Hepatocyte (in vitro differentiated cells): ENCODE measurements around the gene MFRP. TPM values are rescaled to one million over a fixed set of nuclear protein-coding genes. Genes with fewer than 3 reads are reported as not detected.
A peak's percentile ranks its signal among the peaks of the same experiment; 100 is the strongest.

Experiments used
- DNase-seq: peaks from one replicate; pipeline ENCODE4 v3.0.0-alpha.2; 2016; ENCODE audit warnings: low spot score
- H2AFZ ChIP-seq: fragments of 200-600 bp; sonication (generic); 2 replicates; pipeline ENCODE4 v1.6.0; 2016; ENCODE audit warnings: antibody characterized with exemption, mild to moderate bottlenecking
- H3K27ac ChIP-seq: fragments of 200-600 bp; sonication (generic); 2 replicates; pipeline ENCODE4 v1.5.1; 2016; ENCODE audit warnings: mild to moderate bottlenecking
- H3K27me3 ChIP-seq: fragments of 200-600 bp; sonication (generic); 2 replicates; pipeline ENCODE4 v1.6.1; 2016
- H3K36me3 ChIP-seq: fragments of 200-600 bp; sonication (generic); replicated peaks from 2 replicates; pipeline ENCODE4 v1.5.1; 2016; ENCODE audit warnings: low read depth; ENCODE audit not compliant: insufficient read depth
- H3K4me1 ChIP-seq: fragments of 200-600 bp; sonication (generic); 2 replicates; pipeline ENCODE4 v1.5.1; 2016; ENCODE audit warnings: mild to moderate bottlenecking, moderate library complexity; ENCODE audit not compliant: insufficient read depth
- H3K4me2 ChIP-seq: fragments of 200-600 bp; sonication (generic); 2 replicates; pipeline ENCODE4 v1.6.0; 2016
- H3K4me3 ChIP-seq: fragments of 200-600 bp; sonication (generic); 2 replicates; pipeline ENCODE4 v1.5.1; 2016; ENCODE audit warnings: mild to moderate bottlenecking
- H3K79me2 ChIP-seq: fragments of 200-600 bp; sonication (generic); 2 replicates; pipeline ENCODE4 v1.6.0; 2017; ENCODE audit warnings: mild to moderate bottlenecking
- H3K9me2 ChIP-seq: fragments of 200-600 bp; sonication (generic); replicated peaks from 2 replicates; pipeline ENCODE4 v1.6.0; 2017; ENCODE audit warnings: mild to moderate bottlenecking; ENCODE audit not compliant: insufficient read depth
- H3K9me3 ChIP-seq: fragments of 200-600 bp; sonication (generic); 2 replicates; pipeline ENCODE4 v1.5.1; 2016; ENCODE audit warnings: low read depth, mild to moderate bottlenecking
- H4K20me1 ChIP-seq: fragments of 200-600 bp; sonication (generic); 2 replicates; pipeline ENCODE4 v1.6.0; 2016; ENCODE audit warnings: mild to moderate bottlenecking; ENCODE audit not compliant: insufficient read depth, poor library complexity, severe bottlenecking
- CTCF ChIP-seq: fragments of 200-600 bp; sonication (generic); IDR thresholded peaks from 2 replicates; pipeline ENCODE4 v1.5.1; 2016; ENCODE audit warnings: antibody characterized with exemption, mild to moderate bottlenecking; ENCODE audit not compliant: poor library complexity
- EZH2 ChIP-seq: fragments of 200-600 bp; sonication (generic); IDR thresholded peaks from 2 replicates; pipeline ENCODE4 v1.6.1; 2016; ENCODE audit warnings: antibody characterized with exemption, mild to moderate bottlenecking, borderline replicate concordance
- EZH2phosphoT487 ChIP-seq: fragments of 200-600 bp; sonication (generic); IDR thresholded peaks from one replicate; pipeline ENCODE4 v1.6.1; 2018; ENCODE audit warnings: antibody characterized with exemption, mild to moderate bottlenecking, low read depth, moderate library complexity; ENCODE audit not compliant: unreplicated experiment, severe bottlenecking
- WGBS: methylation state at CpG from one replicate; pipeline ENCODE4 v1.1.6; 2016; ENCODE audit warnings: low lambda C conversion rate; ENCODE audit errors: missing lambda C conversion rate; 5-methylcytosine and 5-hydroxymethylcytosine counted together
- polyA plus RNA-seq: library from polyadenylated mRNA; unstranded; fragments of >200 nt; fragmentation: Nextera tagmentation; extraction: Ambion mirVana; gene quantifications from 2 replicates; pipeline ENCODE4 v1.2.1, GENCODE V29; 2016
- total RNA-seq: library from RNA; depleted of rRNA; stranded (reverse); fragments of >200 nt; gene quantifications from 2 replicates; pipeline ENCODE4 v1.2.3, GENCODE V29; 2014

Gene MFRP
- total RNA-seq (0.08 TPM in 1 of 2 replicates, not detected in the other), polyA plus RNA-seq (not detected in 2 replicates)

DNA sequence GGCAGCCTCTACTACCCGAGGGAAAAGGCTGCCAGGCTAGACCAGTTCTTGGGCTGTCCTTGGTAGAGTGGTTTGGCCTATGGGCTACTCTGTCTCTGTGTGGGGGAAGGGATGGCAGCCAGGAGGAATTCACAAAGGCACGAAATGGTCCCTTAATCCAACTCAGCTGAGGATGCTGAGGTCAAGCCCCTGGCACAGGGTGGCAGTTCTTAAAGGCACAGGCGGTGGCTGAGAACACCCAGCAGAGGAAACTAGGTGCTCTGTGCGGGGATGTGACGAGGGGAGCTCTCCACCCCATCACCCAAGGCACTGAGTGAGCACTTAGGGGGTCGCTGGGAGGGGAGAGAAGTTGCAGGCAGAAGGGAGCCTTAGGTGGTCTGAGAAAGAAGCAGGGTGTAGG lies at the start of gene MFRP:
Gene MFRP, minus strand, starts transcription at position 101 of the 400 bp plus-strand sequence. CDS start 192 bp downstream, outside the sequence.
- no peak within 1 kb of the TSS for H3K27ac ChIP-seq

DNA sequence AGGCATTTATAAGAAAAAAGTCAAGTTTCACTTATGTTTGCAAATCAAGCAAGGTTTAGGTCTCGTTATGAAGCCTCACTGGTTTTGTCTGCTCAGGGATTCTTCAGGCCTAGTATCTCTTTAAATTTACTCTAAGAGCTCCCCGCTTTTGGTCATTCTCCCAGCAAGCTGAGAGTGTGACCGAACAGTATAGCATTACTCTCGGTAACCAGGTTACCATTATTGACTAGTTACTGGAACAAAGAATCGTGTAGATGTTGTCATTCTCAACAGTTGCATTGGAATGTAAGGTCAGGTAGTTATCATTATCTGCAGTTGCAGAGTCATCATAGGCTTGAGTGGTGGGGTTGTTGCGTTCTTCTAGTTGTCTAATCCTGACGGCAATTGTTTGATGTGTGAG lies 44.8 kb upstream of the MFRP start:
- Histone ChIP-seq H3K36me3 (no peaks in the 10 kb centered on the region), H3K4me1 (no peaks in the 10 kb centered on the region), H3K4me2 (no peak overlapping the region), H3K79me2 (no peaks in the 10 kb centered on the region), H4K20me1 (no peaks in the 10 kb centered on the region), H3K27me3 (no peaks in the 10 kb centered on the region), H3K4me3 (no peak overlapping the region), H3K9me2 (no peaks in the 10 kb centered on the region), H3K27ac (no peak overlapping the region), H3K9me3 (no peaks in the 10 kb centered on the region), H2AFZ (no peak overlapping the region)
- no peak for DNase-seq
- WGBS: 85% methylated on average over 7 of the region's 7 CpGs
- no peak for TF ChIP-seq EZH2phosphoT487
- no peak for TF ChIP-seq CTCF
- TF ChIP-seq EZH2: no peak

More for the DNA sequence above, at the start of gene MFRP:
- 65% methylated on average over 6 of the region's 6 CpGs for WGBS
- H3K79me2 ChIP-seq: no peaks in the 10 kb centered on the region
- no peaks in the 10 kb centered on the region for H3K36me3 ChIP-seq
- no peaks in the 10 kb centered on the region for H4K20me1 ChIP-seq
- H3K27me3 ChIP-seq: peaks cover 13% of the 10 kb centered on the region
- no peak within 1 kb of the TSS for H3K4me2 ChIP-seq
- H3K4me3 ChIP-seq: no peak within 1 kb of the TSS
- no peaks in the 10 kb centered on the region for H3K4me1 ChIP-seq
- H3K9me2 ChIP-seq: no peaks in the 10 kb centered on the region
- no peak for DNase-seq
- no peaks in the 10 kb centered on the region for H3K9me3 ChIP-seq
- no peak within 1 kb of the TSS for H2AFZ ChIP-seq
- TF ChIP-seq CTCF: no peak
- TF ChIP-seq EZH2: no peak
- TF ChIP-seq EZH2phosphoT487: no peak

DNA sequence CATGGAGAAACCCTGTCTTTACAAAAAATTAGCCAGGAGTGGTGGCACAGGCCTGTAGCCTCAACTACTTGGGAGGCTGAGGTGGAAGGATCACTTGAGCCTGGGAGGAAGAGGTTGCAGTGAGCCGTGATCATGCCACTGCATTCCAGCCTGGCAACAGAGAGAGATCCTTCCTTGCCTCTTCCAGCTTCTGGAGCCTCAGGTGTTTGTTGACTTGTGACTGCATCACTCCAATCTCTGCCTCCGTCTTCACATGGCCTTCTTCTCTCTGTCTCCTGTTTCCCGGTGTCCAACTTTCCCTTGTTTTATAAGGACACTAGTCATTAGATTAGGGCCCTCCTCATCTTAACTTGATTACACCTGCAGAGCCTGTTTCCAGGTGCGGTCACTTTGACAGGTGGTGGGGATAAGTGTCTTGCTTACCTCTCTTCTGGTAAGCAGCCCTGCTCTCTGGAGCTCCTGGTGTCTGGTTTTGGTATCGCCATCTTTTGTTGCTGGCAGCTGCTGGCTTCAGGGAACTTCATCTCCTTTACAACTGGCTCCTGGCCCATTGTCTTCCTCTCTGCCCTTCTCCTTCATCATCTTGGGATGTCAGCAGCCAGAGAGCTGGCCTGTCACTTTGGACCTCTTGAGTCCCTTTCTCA lies 43.2 kb upstream of the MFRP start:
- H3K9me3 ChIP-seq: no peaks in the 10 kb centered on the region
- H3K4me3 ChIP-seq: no peak overlapping the region
- no peaks in the 10 kb centered on the region for H3K36me3 ChIP-seq
- no peaks in the 10 kb centered on the region for H4K20me1 ChIP-seq
- H3K27me3 ChIP-seq: peaks cover under 1% of the 10 kb centered on the region
- no peaks in the 10 kb centered on the region for H3K4me1 ChIP-seq
- no peaks in the 10 kb centered on the region for H3K79me2 ChIP-seq
- no peak overlapping the region for H3K27ac ChIP-seq
- WGBS: 71% methylated on average over 5 of the region's 5 CpGs
- no peak overlapping the region for H2AFZ ChIP-seq
- no peak for TF ChIP-seq EZH2phosphoT487
- peak; percentile 9 for TF ChIP-seq CTCF
- no peak for DNase-seq
- H3K9me2 ChIP-seq: no peaks in the 10 kb centered on the region
- no peak overlapping the region for H3K4me2 ChIP-seq
